Left lung (tissue), 10 donors: Measurements from ENCODE around the gene ERP27. TPM values are rescaled to one million over a fixed set of nuclear protein-coding genes. Genes with fewer than 3 reads are reported as not detected.
A peak's percentile ranks its signal among the peaks of the same experiment; 100 is the strongest.

ENCODE experiments used
- ATAC-seq: fragments of 200-7000 bp; cut with Tn5 transposase; one replicate; pipeline ENCODE4 v1.9.1; 2020; ENCODE audit warnings: moderate library complexity
- DNase-seq, 4 donors: peaks; one replicate each; pipeline ENCODE4 v3.0.0-alpha.2; 2013 to 2020
- H3K27ac ChIP-seq, 2 donors: fragments of 200-600 bp; sonication (generic) in 1 of 2; one replicate each; pipeline versions ENCODE4 v1.5.0 to v1.8.0; 2020 to 2021
- H3K27me3 ChIP-seq, 2 donors: fragments of 200-600 bp; sonication (generic) in 1 of 2; one replicate each; pipeline versions ENCODE4 v1.5.0 to v1.8.0; 2020 to 2021
- H3K36me3 ChIP-seq, 2 donors: fragments of 200-600 bp; sonication (generic) in 1 of 2; one replicate each; pipeline versions ENCODE4 v1.5.0 to v1.8.0; 2020 to 2021
- H3K4me1 ChIP-seq, 2 donors: fragments of 200-600 bp; one replicate each; pipeline ENCODE4 v1.8.0; 2021
- H3K4me3 ChIP-seq, 2 donors: fragments of 200-600 bp; sonication (generic) in 1 of 2; one replicate each; pipeline versions ENCODE4 v1.5.0 to v1.8.0; 2020 to 2021; ENCODE audit warnings: mild to moderate bottlenecking in 1 of 2
- H3K9me3 ChIP-seq, 2 donors: fragments of 200-600 bp; sonication (generic) in 1 of 2; one replicate each; pipeline versions ENCODE4 v1.5.0 to v1.8.0; 2020 to 2021
- intact Hi-C, 2 donors: fragments of 100-400 bp; cut with DNase I; formaldehyde crosslinking; loops; one replicate each; pipeline versions ENCODE4 v1.11.2 to v1.14.2; 2022
- polyA plus RNA-seq, 6 donors: library from polyadenylated mRNA; unstranded; fragments of 120-200 nt; gene quantifications; one replicate each; pipeline ENCODE4 v1.2.1, GENCODE V29; 2013; ENCODE audit not compliant: insufficient read length in 6 of 6
- total RNA-seq, 2 donors: library from RNA; stranded (reverse); fragmentation: NEBNext Ultra II Directional; extraction: Animal tissue kit (Norgen Biotek cat#: 25700); gene quantifications; one replicate each; pipeline ENCODE4 v1.2.1, GENCODE V29; 2021
- TF ChIP-seq, protein P1 (sequence below), 2 donors: fragments of 200-600 bp; sonication (generic) in 1 of 2; IDR thresholded peaks; one replicate each; pipeline versions ENCODE4 v1.5.0 to v1.8.0; 2021; ENCODE audit warnings: antibody characterized with exemption in 2 of 2
- donor health status: DM: no; HTN: yes; CAD: no.
- donor health status: DM: no; HTN: no; CAD: no.

ERP27 gene
- total and polyA plus RNA-seq, 8 donors, result 3.0 to 16.2 (median 8.4) TPM

DNA sequence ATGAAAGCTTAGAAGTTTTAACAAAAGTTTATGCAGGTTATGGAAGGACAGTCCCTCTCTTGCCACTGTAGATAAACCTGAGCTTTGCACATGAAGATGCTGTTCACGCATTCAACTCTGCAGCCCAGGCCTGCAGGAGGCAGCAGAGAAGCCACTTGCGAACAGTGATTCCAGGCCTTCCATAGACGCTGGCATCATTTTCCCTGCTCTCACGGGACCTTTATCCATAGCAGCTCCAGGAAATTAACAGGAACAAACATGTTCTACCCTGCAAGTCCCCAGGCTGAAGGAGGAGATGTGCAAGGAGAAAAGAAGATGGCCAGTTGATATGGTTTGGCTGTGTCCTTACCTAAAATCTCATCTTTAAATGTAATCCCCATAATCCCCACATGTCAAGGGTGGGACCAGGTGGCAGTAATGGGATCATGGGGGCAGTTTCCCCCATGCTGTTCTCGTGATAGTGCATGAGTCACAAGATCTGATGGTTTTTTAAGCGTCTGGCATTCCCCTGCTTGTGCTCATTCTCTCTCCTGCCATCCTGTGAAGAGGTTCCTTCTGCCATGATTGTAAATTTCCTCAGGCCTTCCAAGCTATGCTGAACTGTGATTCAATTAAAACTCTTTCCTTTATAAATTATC lies 2.0 kb downstream of the ERP27 start:
- H3K27me3 ChIP-seq, result no peaks in the 10 kb centered on the region
- ATAC-seq (no peak), DNase-seq (no peak)
- H3K4me1 ChIP-seq, result peaks cover 0 to 14% of the 10 kb centered on the region in 2 donors
- no peaks in the 10 kb centered on the region for H3K9me3 ChIP-seq
- peaks cover 0 to 38% of the 10 kb centered on the region in 2 donors for H3K36me3 ChIP-seq
- TF ChIP-seq, protein P1, sequence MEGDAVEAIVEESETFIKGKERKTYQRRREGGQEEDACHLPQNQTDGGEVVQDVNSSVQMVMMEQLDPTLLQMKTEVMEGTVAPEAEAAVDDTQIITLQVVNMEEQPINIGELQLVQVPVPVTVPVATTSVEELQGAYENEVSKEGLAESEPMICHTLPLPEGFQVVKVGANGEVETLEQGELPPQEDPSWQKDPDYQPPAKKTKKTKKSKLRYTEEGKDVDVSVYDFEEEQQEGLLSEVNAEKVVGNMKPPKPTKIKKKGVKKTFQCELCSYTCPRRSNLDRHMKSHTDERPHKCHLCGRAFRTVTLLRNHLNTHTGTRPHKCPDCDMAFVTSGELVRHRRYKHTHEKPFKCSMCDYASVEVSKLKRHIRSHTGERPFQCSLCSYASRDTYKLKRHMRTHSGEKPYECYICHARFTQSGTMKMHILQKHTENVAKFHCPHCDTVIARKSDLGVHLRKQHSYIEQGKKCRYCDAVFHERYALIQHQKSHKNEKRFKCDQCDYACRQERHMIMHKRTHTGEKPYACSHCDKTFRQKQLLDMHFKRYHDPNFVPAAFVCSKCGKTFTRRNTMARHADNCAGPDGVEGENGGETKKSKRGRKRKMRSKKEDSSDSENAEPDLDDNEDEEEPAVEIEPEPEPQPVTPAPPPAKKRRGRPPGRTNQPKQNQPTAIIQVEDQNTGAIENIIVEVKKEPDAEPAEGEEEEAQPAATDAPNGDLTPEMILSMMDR (IDR thresholded peaks at IDR 0.05), result no peak
- no peak overlapping the region for H3K27ac ChIP-seq
- intact Hi-C loops, result no loop called here
- no peak overlapping the region for H3K4me3 ChIP-seq

DNA sequence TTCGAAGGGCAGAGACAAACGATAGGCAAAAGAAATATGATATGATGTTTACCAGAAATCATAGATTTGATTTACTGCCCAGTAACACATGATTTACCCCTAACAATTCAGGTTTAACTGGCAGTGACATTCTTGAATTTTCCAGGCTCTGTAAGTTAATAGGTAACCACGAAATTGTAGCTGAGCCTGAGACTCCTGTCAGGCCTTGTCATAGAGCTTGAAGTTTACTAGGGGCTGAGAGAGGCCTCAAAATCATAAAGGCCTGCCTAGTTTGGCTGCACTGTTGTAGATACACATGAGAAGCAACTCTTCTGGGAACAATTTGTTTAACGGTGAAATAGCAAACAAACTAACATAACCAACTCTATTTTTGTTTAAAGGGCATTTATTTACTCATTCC lies 3.3 kb downstream of the ERP27 start:
- Histone ChIP-seq H3K4me3 (no peak overlapping the region), H3K9me3 (no peaks in the 10 kb centered on the region), H3K27ac (no peak overlapping the region), H3K4me1 (peaks cover 0 to 14% of the 10 kb centered on the region in 2 donors), H3K36me3 (peaks cover 0 to 34% of the 10 kb centered on the region in 2 donors), H3K27me3 (no peaks in the 10 kb centered on the region)
- DNase-seq (peak in 1 of 4 donors; percentile 53), ATAC-seq (peak; percentile 69)
- TF ChIP-seq, protein P1 (IDR thresholded peaks at IDR 0.05), result no peak
- intact Hi-C loops, result no loop called here

DNA sequence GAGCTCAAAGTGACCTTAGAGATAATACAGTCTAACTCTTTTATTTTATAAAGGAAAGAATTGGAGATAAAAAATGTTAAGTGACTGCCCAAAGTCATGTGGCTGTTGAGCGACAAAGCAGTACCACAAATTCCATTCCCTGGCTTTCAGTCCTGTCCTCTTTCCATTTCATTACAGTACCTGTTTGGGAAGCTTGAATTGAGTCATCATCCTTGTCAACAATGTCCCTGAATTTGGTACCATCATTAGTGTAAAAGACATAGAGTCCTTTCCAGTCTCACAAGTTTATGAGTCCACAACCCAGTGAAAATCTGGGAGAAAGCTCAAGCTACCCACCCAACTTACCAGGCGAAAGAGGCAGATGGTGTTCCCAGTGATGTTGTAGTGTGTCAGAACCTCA lies 3.8 kb downstream of the ERP27 start:
- Histone ChIP-seq H3K9me3 (no peaks in the 10 kb centered on the region), H3K4me3 (no peak overlapping the region), H3K27ac (no peak overlapping the region), H3K36me3 (peaks cover 0 to 34% of the 10 kb centered on the region in 2 donors), H3K4me1 (peaks cover 0 to 11% of the 10 kb centered on the region in 2 donors), H3K27me3 (no peaks in the 10 kb centered on the region)
- intact Hi-C loops, result no loop called here
- DNase-seq (no peak), ATAC-seq (no peak)
- TF ChIP-seq, protein P1 (IDR thresholded peaks at IDR 0.05), result no peak

DNA sequence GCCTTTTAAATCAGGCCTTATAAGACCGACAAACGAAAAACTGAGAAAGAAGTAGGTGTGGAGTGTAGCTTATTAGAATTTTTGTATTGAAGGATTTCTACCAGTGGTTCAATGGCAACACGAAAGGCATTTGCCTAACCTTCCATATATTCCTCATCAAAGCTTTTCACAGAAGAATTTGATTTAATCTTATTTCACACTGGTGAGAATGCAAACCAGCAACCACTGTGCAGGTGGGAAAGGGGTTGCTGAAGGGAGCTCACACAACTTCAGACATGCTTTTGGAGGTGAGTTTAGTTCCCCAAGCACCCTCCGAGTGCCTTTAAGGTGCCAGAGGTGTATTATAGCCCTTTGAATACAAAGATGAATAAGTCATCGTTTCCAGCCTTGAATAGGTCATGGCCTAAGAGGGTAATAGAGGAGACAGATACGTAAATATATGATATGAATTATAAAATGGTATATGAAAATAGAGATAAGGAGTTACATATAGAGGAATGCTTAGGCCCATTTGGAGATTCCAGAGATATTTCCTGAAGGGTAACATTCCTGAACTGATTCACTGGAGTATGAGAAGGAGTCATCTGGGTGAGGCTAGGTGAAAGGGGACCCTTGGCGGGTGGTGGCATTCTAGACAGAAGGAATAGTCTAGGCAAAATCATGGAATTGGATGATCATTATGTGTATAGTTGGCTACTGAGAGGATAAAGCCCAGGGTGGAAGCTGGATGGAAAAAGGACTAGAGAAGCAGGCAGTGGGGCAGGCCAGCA lies 6.4 kb downstream of the ERP27 start:
- Histone ChIP-seq H3K27ac (no peak overlapping the region), H3K36me3 (peaks cover 0 to 31% of the 10 kb centered on the region in 2 donors), H3K9me3 (no peaks in the 10 kb centered on the region), H3K4me3 (no peak overlapping the region), H3K4me1 (no peaks in the 10 kb centered on the region), H3K27me3 (no peaks in the 10 kb centered on the region)
- DNase-seq (no peak), ATAC-seq (no peak)
- TF ChIP-seq, protein P1 (IDR thresholded peaks at IDR 0.05), result no peak
- intact Hi-C loops, result no loop called here

DNA sequence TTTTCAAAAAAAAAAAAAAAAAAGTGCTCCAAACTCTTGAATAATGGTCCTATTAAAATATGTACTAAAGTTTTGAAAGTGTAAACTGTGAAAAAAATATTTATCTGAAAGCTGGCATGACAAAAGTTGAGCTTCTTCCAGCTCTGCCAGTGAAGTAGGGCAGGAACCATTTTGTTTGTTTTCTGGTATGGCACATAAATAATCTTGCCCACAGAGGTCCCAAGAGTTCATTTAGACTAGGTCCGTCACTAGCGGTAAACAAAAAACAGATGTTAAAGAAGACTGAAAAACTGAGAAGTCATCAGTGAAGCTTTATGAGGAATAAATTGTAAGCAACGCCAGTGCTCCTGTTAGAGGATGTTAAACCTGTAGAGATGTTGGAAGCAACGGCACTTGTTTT lies 7.0 kb downstream of the ERP27 start:
- Histone ChIP-seq H3K9me3 (no peaks in the 10 kb centered on the region), H3K4me1 (no peaks in the 10 kb centered on the region), H3K36me3 (peaks cover 0 to 26% of the 10 kb centered on the region in 2 donors), H3K4me3 (no peak overlapping the region), H3K27me3 (no peaks in the 10 kb centered on the region), H3K27ac (no peak overlapping the region)
- TF ChIP-seq, protein P1 (IDR thresholded peaks at IDR 0.05), result no peak
- DNase-seq (no peak), ATAC-seq (no peak)
- intact Hi-C loops, result no loop called here
